HuH-7 (cell line): ENCODE results near the gene LGR4.
"Not testable (repeated sequence)": the region's sequence is repeated elsewhere in the genome, so short reads cannot be mapped to it uniquely, and the experiment has no call there.

Experiments
- DNase-seq: peaks from one replicate; pipeline ENCODE4 v3.0.0; 2011; ENCODE audit warnings: low spot score

Gene LGR4

DNA sequence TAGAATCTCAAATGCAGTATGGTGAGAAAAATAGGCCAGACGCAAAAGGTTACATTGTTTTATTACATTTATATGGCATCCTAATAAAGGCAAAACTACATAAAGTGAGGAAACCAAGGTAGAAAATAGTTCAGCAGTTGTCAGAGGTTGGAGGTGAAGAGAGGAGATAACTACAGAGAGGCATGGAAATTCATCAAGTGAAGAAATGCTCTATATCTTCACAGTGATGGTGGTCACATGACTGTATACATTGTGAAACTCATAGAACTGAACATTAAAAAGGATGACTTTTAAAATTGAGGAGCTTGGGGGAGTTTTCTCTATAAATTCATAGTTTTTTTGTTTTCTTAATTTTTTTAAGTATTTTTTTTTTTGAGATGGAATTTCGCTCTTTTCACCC is 14.4 kb downstream of the LGR4 start:
- DNase-seq: no peak

DNA sequence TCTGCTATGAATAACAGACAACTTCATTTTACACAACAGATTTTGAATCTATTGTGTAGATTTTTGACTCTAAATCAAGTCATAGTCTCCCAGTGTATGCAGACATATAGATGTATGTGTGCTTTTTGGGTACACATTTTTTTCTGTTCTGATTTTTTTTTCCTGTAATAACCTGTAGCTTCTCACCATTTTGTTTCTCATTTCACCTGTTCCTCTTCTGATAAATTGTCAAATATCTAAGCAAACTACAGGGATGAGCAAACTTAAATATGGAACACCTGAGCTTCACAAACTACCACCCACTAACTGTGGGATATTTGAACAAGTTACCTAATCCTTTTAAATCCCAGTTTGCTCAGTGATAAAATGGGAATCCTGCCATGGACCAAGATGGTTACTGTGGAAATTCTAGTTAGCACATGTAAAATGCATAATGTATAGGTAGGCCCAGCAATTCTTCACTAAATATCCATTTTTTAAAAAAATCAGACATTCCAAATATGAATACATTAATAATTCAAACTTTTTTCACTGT is 15.7 kb downstream of the LGR4 start:
- no peak for DNase-seq

DNA sequence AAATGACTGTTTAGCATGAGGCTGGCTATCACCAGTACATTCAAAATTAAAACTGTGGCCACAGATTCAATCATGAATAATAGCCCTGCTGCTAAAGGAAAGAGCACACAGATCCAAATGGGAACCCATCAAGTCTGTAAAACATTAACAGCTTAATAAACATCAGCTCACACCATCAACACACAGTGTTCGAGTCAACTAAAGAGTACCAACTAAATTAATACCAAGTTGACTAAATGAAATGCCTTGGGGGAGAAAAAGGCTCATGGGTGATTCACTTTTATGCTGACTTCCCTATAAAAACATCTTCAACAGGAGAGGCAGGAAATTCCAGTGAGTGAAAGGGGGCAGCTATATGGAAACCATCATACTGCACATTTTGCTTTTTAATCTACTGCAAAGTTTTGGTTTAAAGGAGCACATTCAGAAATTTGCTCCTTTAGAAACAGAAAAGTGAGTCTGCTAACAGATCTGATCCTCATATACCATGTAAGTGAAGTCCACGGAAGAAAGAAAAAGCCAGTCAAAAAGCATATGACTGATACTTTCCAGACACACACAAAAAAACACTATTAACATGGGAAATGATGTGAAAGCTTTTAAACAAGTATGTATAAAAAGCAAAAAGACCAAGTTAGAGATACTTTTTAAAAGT is 16.3 kb downstream of the LGR4 start:
- peak; percentile 25 for DNase-seq

DNA sequence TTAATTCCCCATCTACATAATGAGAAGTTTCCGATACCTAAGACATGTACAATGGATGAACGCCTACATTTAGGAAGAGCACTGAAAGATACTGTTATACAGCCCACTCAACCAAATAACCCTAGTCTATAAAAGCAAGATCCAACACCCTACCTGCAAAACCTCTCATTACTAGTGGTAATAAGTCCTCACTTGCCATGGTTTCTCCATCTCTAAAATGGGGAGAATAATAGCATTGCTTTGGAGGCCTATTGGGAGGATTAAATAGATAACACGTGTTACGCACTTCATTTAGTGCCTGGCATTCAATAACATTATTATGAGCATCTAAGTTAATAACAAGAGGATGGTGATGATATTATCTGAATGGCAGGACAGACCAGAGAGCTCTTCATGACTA is 16.9 kb downstream of the LGR4 start:
- no peak for DNase-seq

DNA sequence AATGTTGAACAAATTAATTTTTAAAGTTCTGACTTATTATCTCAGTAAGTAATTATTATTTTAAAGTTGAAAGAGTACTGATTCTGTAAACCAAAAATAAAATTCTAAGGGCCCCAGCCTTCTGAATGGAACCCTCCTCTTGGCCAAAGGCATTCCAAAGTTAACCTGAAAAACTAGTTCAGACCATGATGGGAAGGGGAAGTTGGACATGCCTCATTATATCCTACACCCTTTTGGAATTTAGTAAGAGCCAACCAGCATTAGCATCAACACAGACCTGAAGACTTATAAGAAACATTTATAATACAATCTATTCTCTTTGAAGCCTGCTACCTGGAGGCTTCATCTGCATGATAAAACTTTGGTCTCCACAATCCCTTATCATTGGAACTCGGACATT is 18.9 kb downstream of the LGR4 start:
- no peak for DNase-seq

DNA sequence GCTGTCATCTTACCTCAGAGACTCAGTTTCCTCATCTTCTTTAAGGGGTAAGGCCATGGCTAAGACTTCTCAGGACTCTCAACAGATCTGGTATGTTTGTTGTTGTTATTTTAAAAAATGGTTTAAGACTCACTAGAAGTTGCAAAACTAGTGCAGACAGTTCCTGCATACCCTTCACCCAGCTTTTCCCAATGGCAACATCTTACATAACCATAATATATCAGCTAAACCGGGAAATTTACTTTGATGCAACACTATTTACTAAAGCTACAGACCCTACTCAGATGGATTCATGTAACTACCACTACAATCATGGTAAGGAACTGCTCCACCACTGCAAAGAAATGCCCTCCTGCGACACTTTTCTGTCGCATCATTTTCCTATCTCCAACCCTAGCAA is 20.4 kb downstream of the LGR4 start:
- no peak for DNase-seq

DNA sequence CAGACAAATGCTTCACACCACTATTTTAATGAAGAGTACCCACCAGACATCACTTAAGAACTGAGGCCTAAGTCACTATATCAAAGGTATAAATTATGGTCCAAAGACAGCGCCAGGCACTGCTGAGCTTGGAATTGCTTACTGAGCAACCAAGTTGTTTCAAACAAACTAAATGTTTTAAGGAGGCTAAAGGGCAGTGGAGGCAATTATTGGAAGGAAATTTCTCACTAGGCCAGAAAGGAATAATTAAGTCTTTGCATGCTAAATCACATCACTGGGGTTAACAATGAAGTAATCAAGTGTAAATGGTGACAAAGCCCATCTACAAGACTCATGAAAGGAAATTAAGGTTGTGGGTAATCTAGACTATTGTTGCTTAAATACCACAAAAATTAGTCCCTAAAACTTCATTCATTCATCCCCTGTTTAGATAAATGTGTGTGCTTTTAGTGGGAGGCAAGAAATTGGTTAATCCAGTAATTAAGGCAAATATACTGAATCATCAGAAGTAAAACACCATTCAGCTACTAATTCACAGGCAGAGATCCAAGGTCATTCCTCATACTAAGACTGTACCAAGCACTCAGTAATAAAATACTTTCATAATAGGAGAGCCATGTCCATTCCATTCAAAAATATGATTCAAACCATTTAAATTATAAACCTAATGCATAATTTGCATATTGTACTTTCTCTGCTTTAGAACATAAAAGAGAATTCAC is 21.2 kb downstream of the LGR4 start:
- DNase-seq: no peak

DNA sequence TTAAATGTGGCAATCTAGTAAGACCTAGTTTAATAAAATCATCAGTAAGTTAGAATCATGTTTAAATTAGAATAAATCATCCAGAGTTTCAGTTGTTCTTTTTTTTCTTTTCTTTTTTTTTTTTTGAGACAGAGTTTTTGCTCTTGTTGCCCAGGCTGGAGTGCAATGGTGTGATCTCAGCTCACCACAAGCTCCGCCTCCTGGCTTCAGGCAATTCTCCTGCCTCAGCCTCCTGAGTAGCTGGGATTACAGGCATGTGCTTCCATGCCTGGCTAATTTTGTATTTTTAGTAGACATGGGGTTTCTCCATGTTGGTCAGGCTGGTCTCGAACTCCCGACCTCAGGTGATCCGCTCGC is 24.4 kb downstream of the LGR4 start:
- not testable (repeated sequence) for DNase-seq

DNA sequence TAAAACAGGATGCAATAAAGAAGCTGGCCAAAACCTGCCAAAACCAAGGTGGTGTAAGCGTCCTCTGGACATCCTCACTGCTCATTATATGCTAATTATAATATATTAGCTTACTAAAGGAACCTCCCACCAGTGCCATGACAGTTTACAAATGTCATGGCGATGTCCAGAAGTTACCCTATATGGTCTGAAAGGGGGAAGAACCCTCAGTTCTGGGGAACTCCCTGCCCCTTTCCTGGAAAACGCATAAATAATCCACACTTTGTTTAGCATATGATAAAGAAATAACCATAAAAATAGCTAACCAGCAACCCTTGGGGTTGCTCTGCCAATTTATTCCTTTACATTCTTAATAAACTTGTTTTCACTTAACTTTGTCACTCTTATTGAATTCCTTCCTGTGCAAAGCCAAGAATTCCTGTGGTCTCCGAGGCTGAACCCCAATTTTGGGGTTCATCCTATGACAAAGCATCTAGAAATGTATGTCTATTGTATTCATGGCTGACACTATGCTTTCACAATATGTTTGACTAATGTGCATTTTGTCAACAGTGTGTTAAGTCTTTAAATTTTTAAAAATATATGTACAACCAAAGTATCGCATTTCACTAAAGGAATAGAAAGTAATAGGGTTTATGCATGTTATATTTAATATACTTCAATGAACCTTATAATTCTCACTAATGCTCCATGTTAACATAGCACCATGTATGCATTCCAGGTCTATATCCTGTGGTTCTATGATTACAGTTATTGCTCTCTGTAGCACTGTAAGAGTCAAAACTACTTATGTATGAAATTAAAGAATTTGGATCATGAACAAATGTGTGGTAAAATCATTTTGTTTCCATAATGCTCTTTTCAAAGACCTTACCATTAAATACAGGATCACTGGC is 25.1 kb downstream of the LGR4 start:
- no peak for DNase-seq

DNA sequence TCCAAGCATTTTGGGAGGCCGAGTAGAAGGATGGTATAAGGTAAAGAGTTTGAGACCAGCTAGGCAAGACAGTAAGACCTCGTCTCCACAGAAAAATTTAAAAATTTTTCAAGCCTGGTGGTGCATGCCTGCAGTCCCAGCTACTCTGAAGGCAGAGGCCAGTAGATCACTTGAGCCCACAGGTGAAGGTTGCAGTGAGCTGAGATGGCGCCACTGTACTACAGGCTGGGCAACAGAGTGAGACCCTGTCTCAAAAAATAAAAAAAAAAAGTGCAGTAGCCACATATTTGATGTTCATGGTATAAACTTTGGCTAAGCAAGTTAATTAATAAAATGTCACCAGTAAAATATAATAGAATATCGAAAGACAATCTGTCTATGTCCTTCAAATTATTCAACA is 27.0 kb downstream of the LGR4 start:
- DNase-seq: no peak

DNA sequence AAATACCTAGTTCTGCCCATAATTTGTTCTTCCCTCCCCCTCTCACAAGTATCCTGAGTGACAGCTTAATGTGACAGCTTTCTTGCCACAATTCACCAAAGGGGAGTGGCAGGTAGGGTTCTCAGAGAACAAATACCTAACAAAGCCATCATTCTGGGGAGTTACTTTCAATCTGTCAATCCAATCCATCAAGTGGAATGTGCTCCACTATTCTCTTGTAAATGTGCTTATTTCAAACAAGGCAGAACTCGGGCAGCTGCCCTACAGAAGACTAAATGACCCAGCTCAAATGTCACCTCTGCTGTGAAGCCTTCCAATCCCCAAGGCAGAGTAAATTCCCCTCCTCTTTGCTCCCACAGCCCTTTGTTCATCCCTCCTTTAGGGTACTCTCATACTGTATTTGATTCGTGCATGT is 27.8 kb downstream of the LGR4 start:
- peak; percentile 28 for DNase-seq

DNA sequence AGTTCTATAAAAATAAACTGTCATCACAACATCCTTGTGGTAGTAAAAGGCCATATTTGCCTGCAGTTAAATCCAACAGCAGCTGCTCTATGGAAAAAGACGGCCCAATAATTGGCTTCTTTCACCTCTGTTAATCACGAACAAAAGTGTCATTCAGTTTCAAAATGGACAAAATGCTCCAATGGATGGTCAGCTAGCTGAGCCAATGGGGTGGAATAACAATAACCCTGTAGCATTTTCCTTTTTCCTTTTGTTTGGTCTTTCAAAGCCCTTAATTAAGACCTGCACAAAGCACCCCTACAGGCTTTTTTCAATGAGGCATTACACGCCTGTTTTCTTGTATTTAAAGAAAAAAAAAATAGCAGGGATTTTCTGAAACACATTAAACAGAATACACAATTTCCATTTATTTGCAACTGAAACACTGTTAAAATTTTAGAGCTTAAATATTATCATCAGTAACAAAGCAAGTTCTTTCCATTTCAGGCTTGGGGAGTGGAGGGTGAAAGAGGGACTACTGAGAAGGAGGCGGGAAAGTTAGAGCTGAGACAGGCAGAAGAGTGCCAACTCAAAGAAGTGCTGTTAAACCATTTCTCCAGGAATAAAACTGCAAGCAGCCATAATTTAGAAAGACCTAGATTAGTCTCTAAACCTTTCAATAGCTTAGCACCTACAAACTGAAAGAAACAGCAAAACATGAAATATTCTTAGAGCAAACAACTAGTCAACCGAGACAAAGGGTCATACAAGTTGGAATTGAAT is 28.7 kb downstream of the LGR4 start:
- no peak for DNase-seq

DNA sequence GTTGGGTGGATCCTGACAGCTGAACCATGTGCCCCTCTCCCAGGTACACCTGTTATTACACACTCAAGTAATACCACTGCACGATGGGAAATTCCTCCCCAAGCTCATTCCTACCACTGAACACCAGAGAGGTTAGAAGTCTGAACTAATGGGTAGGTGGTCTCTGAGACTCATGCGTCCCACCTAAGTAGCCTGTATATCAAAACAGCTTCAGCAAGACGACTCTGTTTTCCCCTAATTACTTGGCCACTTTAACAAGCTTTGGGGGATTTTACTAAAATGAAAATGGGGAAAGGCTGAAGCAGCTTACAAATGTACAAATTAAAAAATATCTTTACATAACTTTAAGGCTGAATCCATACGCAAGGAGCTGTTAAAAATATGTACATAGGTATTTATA is 29.4 kb downstream of the LGR4 start:
- no peak for DNase-seq

DNA sequence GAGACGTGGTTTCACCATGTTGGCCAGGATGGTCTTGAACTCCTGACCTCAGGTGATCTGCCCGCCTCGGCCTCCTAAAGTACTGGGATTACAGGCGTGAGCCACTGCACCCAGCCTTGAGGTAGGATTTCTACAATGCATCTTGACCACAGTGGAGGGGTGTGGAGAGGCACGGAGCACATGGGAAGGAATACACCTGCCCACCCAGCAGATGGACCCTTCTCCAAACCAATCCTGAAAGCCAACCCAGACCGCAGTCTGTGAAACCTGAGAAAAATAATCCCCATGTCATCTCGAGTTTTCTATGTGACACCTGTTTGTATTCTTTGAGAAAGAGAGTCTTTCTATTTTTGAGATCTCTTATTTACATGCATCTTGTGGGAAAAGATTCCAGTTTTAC is 32.5 kb downstream of the LGR4 start:
- DNase-seq: no peak

DNA sequence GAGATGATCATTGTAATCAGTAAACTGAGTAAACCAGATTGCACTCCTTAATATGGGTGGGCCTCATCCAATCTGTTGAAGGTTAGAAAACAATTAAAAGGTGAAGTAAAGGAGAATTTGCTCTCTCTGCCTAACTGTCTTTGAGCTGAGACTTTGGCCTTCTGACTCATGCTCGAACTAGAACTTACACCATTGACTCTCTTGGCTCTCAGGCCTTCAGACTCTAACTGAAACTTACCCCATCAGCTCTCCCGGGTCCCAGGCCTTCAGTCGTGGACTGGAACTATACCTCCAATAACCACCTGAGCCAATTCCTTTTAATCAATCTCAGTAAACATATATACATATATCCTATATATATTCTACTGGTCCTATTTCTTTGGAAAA is 34.0 kb downstream of the LGR4 start:
- DNase-seq: no peak

DNA sequence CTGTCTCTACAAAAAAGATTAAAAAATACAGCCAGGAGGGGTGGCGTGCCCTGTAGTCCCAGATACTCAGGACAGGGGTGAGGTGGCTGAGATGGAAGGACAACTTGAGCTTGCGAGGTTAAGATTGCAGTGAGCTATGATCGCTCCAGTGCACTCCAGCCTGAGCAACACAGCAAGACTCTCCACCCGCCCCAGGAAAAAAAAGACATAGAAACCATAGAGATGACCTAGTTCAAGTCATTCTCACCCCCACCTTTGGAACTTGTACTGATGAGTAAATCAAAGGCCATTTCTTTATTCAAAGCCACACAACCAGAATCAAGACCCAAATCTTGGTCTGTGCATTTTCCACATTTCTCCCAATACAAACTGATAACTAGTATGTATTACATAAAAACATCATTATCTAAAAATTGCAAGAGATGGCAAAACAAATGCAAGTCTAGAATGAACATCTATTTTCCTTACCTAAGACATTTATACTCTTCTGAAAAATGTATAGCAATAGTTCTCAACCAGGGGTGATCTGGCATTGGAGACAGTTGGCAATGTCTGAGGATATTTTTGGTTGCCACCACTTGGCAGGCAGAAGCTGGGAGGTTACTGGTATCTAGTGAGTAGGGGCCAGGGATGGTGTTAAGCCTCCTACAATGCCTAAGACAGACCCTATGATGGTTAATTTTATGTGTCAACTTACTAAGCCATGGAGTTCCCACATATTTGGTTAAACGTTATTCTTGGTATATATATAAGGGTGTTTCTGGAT is 34.6 kb downstream of the LGR4 start:
- no peak for DNase-seq

DNA sequence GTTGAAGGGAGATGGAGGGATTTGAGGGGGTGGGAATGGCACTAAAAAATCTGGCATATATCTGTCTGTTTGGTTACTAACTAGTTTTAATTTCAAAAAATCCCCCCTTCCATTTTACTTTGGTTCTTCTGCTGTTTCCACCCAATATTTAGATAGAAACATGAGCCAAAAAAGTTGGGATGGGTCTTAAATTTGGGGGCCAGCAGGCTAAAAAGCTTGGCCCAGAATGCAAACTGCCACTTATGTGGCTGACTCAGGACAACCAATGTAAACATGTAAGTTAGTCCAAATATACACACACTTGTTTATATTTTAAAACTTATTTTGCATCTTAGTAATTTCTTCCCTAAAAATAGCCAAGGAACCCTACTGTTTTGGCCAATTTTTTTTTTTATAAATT is 35.7 kb downstream of the LGR4 start:
- DNase-seq: no peak

DNA sequence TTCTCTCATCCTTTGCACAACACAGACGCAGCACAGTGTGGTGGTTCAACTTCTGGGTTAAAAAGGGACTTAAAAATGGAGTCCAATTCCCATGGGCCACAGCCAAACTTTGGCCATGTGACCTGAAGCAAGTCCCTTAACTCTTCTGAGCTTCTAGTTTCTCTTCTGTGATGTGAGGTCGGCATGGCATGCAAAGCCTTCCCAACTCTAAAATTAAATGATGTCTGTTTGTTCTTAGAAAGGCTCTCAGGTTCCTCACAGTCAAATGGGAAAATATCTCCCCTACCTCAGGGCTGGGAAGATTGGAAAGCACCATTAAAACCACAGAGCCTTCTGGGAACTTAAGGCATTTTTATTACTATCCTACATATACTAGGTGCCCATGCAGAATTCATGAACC is 38.8 kb downstream of the LGR4 start:
- no peak for DNase-seq

DNA sequence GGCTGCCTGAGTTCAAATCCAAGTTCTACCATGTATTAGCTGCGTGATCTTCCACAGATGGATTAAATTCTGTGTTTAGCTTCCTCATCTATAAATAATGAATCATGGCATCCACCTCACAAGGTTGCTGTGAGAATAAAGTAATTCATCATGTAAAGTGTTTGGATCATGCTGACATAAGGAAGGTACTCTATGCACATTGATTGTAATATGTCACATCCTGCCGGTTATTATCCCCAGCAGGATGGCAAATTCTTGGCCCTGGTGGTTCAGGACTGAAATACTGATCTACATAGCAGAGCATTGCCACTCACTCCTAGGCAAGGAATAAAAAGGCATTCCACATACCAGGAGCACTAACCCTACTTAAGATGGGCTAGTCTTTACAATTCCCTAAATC is 40.8 kb downstream of the LGR4 start:
- DNase-seq: no peak

DNA sequence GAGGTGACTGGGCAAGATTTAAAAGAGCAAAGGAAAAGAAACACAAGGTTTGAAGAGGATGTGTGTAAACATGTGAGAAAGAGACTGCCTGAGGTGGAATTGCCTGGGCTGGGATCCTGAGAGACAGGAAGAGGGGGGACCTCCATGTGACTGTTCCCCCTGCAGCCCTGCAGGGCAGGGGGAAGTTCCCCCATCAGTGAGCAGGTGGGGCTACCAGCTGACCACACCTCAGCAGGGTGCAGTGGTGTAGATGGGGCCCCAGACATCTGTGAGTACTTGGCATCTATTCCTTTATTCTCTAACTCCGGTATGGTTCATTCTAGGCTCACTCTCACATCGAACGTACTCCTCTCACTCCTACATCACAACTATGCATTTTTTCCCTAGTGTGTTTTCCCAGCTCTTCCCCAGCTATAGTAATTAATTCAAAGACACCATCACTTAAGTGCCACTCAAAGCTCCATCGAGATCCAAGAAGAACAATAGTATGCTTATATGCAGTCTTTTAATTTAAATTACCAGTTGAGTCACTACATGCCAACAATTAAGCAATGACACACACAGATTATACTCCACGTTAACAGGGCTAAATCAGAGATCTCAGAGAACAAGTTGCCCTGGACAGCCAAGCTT is 42.7 kb downstream of the LGR4 start:
- no peak for DNase-seq
